ENCODE data around the gene DRD4.

- TF ChIP-seq, protein P1, sequence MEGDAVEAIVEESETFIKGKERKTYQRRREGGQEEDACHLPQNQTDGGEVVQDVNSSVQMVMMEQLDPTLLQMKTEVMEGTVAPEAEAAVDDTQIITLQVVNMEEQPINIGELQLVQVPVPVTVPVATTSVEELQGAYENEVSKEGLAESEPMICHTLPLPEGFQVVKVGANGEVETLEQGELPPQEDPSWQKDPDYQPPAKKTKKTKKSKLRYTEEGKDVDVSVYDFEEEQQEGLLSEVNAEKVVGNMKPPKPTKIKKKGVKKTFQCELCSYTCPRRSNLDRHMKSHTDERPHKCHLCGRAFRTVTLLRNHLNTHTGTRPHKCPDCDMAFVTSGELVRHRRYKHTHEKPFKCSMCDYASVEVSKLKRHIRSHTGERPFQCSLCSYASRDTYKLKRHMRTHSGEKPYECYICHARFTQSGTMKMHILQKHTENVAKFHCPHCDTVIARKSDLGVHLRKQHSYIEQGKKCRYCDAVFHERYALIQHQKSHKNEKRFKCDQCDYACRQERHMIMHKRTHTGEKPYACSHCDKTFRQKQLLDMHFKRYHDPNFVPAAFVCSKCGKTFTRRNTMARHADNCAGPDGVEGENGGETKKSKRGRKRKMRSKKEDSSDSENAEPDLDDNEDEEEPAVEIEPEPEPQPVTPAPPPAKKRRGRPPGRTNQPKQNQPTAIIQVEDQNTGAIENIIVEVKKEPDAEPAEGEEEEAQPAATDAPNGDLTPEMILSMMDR (IDR thresholded peaks at IDR 0.05; ENCODE audit: low read depth, low read length) = no peak
- TF ChIP-seq POLR2A (IDR thresholded peaks at IDR 0.05; ENCODE audit: extremely low read depth, insufficient read length) (no peak), MYC (IDR thresholded peaks at IDR 0.05; ENCODE audit: low read depth, low read length) (no peak)
Observed at GRCh38 chr11:655036-655726, 18.1 kb downstream of the DRD4 start.

All from NB4 (cell line).